Esophagus muscularis mucosa (tissue), 4 donors: ENCODE data around the gene C1orf105. TPM values are rescaled to one million over a fixed set of nuclear protein-coding genes. Genes with fewer than 3 reads are reported as not detected.
"Not testable (repeated sequence)": the region's sequence is repeated elsewhere in the genome, so short reads cannot be mapped to it uniquely, and the experiment has no call there.

Experiments
- DNase-seq: peaks from one replicate; pipeline ENCODE4 v3.0.0-alpha.2; 2017; ENCODE audit errors: extremely low spot score
- H3K27ac ChIP-seq, 4 donors: fragments of 200-600 bp; sonication (generic); replicated peaks in 1 of 4; 1 replicate in 3 of 4; 2 replicates in 1 of 4; pipeline ENCODE4 v1.5.1; 2016 to 2019; ENCODE audit warnings: mild to moderate bottlenecking in 1 of 4
- H3K27me3 ChIP-seq, 4 donors: fragments of 200-600 bp; sonication (generic); one replicate each; pipeline versions ENCODE4 v1.5.1 to v1.6.0; 2016 to 2019
- H3K36me3 ChIP-seq, 4 donors: fragments of 200-600 bp; sonication (generic); one replicate each; pipeline ENCODE4 v1.5.1; 2016 to 2019
- H3K4me1 ChIP-seq, 4 donors: fragments of 200-600 bp; sonication (generic); one replicate each; pipeline ENCODE4 v1.5.1; 2016 to 2019
- H3K4me3 ChIP-seq, 4 donors: fragments of 200-600 bp; sonication (generic); 1 replicate in 2 of 4; 2 replicates in 2 of 4; pipeline ENCODE4 v1.5.1; 2016 to 2019; ENCODE audit warnings: mild to moderate bottlenecking in 4 of 4, moderate library complexity in 1 of 4
- H3K9me3 ChIP-seq, 4 donors: fragments of 200-600 bp; sonication (generic); 1 replicate in 3 of 4; 2 replicates in 1 of 4; pipeline ENCODE4 v1.5.1; 2016 to 2019
- CTCF ChIP-seq, 3 experiments: fragments of 200-600 bp in 2 of 3; fragments of 450-650 bp in 1 of 3; sonication (generic) in 2 of 3; IDR thresholded peaks; one replicate each; pipeline ENCODE4 v1.5.1; 2017 to 2019; ENCODE audit warnings: antibody characterized with exemption in 3 of 3, mild to moderate bottlenecking in 2 of 3, moderate library complexity in 1 of 3
- EP300 ChIP-seq: sonication (generic); formaldehyde crosslinking; IDR thresholded peaks from one replicate; pipeline ENCODE4 v1.6.1; 2017; ENCODE audit warnings: antibody characterized with exemption
- POLR2A ChIP-seq: fragments of 450-650 bp; IDR thresholded peaks from one replicate; pipeline ENCODE4 v1.6.1; 2017; ENCODE audit warnings: antibody characterized with exemption, moderate library complexity, mild to moderate bottlenecking, low read depth
- POLR2AphosphoS5 ChIP-seq, 2 donors: sonication (generic); formaldehyde crosslinking; IDR thresholded peaks; one replicate each; pipeline ENCODE4 v1.6.1; 2017; ENCODE audit warnings: antibody characterized with exemption in 2 of 2
- WGBS: methylation state at CpG from one replicate; pipeline ENCODE4 v1.1.5; 2018; 5-methylcytosine and 5-hydroxymethylcytosine counted together
- intact Hi-C: fragments of 100-400 bp; cut with DNase I; formaldehyde crosslinking; loops from one replicate; pipeline ENCODE4 v1.15.1; 2023
- total RNA-seq, 4 donors: library from RNA; depleted of rRNA; stranded (reverse); fragments of >200 nt; gene quantifications; one replicate each; pipeline versions ENCODE4 v1.1.0 to v1.2.1, GENCODE V29; 2016

The C1orf105 gene
- total RNA-seq, 4 donors from 2014 or later, result not detected

- no peak for TF ChIP-seq POLR2AphosphoS5 (IDR thresholded peaks at IDR 0.05)
- TF ChIP-seq CTCF (IDR thresholded peaks at IDR 0.05), result no peak
- no peak for TF ChIP-seq POLR2A
- TF ChIP-seq EP300, result no peak
- intact Hi-C loops, result no loop called here
- 90% methylated on average over 2 of the region's 2 CpGs for WGBS
- Histone ChIP-seq H3K27ac (no peak overlapping the region), H3K9me3 (no peaks in the 10 kb centered on the region), H3K4me1 (peaks cover 0 to 4% (median 0%) of the 10 kb centered on the region in 4 donors), H3K4me3 (no peak overlapping the region), H3K36me3 (no peaks in the 10 kb centered on the region), H3K27me3 (no peaks in the 10 kb centered on the region)
- DNase-seq, result no peak
Observed at GRCh38 chr1:172431204-172431603, 10.7 kb downstream of the C1orf105 start.

GRCh38 chr1:172431721-172432192 is 11.3 kb downstream of the C1orf105 start:
- H3K4me1 ChIP-seq, result peaks cover 0 to 4% (median 0%) of the 10 kb centered on the region in 4 donors
- no peak overlapping the region for H3K4me3 ChIP-seq
- no peak for DNase-seq
- TF ChIP-seq EP300, result no peak
- TF ChIP-seq POLR2A, result no peak
- TF ChIP-seq POLR2AphosphoS5 (IDR thresholded peaks at IDR 0.05), result no peak
- TF ChIP-seq CTCF (IDR thresholded peaks at IDR 0.05), result no peak
- no peaks in the 10 kb centered on the region for H3K27me3 ChIP-seq
- no peaks in the 10 kb centered on the region for H3K36me3 ChIP-seq
- H3K27ac ChIP-seq, result no peak overlapping the region
- no peaks in the 10 kb centered on the region for H3K9me3 ChIP-seq
- intact Hi-C loops, result no loop called here
- 70% methylated on average over 6 of the region's 9 CpGs for WGBS

- H3K9me3 ChIP-seq, H3K27ac ChIP-seq, H3K27me3 ChIP-seq, intact Hi-C loops, H3K36me3 ChIP-seq, H3K4me3 ChIP-seq, DNase-seq: not testable (repeated sequence)
- 86% methylated on average over 3 of the region's 3 CpGs for WGBS
- peaks cover 6 to 15% (median 7%) of the 10 kb centered on the region in 4 donors for H3K4me1 ChIP-seq
Observed at GRCh38 chr1:172437183-172437582, 16.7 kb downstream of the C1orf105 start.

- 100% methylated on average over 2 of the region's 6 CpGs for WGBS
- intact Hi-C loops, result loop anchor here (5.0 kb wide), 4 partner anchors 90 to 640 kb away; partner anchors contain the start of gene SUCO
- DNase-seq, result no peak
- Histone ChIP-seq H3K27ac (no peak overlapping the region), H3K36me3 (peaks cover 0 to 10% (median 0%) of the 10 kb centered on the region in 4 donors), H3K27me3 (no peaks in the 10 kb centered on the region), H3K9me3 (no peaks in the 10 kb centered on the region), H3K4me1 (peaks cover 16 to 32% (median 22%) of the 10 kb centered on the region in 4 donors), H3K4me3 (peak overlapping the region in 2 of 4 donors; percentile 69 to 83)
- TF ChIP-seq POLR2AphosphoS5 (IDR thresholded peaks at IDR 0.05), result no peak
- no peak for TF ChIP-seq POLR2A
- no peak for TF ChIP-seq EP300
- TF ChIP-seq CTCF (IDR thresholded peaks at IDR 0.05), result no peak
Observed at GRCh38 chr1:172442404-172442803, 21.9 kb downstream of the C1orf105 start.

- no peak for DNase-seq
- no peak for TF ChIP-seq EP300
- TF ChIP-seq POLR2AphosphoS5 (IDR thresholded peaks at IDR 0.05), result no peak
- TF ChIP-seq POLR2A, result no peak
- no peak for TF ChIP-seq CTCF (IDR thresholded peaks at IDR 0.05)
- peak overlapping the region; percentile 73 to 82 (median 80) for H3K27ac ChIP-seq
- no peaks in the 10 kb centered on the region for H3K27me3 ChIP-seq
- H3K36me3 ChIP-seq, result peaks cover 0 to 10% (median 0%) of the 10 kb centered on the region in 4 donors
- 64% methylated on average over 3 of the region's 3 CpGs for WGBS
- H3K4me3 ChIP-seq, result peak overlapping the region; percentile 69 to 90 (median 80)
- peaks cover 16 to 32% (median 22%) of the 10 kb centered on the region in 4 donors for H3K4me1 ChIP-seq
- no peaks in the 10 kb centered on the region for H3K9me3 ChIP-seq
- intact Hi-C loops, result loop anchor here (5.0 kb wide), 4 partner anchors 89 to 641 kb away; partner anchors contain the start of gene SUCO
Observed at GRCh38 chr1:172442843-172443565, 22.5 kb downstream of the C1orf105 start.
